Measurements from ENCODE around the gene RASA2.

- TF ChIP-seq EZH2 (IDR thresholded peaks at IDR 0.05) (no peak), POLR2AphosphoS5 (IDR thresholded peaks at IDR 0.05; ENCODE audit: borderline replicate concordance, low read depth, low read length) (no peak)
Observed at GRCh38 chr3:141465221-141465620, 21.6 kb upstream of the RASA2 start.

All from SK-N-MC (cell line).